ENCODE results near the gene VPS26A.
A peak's percentile ranks its signal among the peaks of the same experiment; 100 is the strongest.

The VPS26A gene

DNA sequence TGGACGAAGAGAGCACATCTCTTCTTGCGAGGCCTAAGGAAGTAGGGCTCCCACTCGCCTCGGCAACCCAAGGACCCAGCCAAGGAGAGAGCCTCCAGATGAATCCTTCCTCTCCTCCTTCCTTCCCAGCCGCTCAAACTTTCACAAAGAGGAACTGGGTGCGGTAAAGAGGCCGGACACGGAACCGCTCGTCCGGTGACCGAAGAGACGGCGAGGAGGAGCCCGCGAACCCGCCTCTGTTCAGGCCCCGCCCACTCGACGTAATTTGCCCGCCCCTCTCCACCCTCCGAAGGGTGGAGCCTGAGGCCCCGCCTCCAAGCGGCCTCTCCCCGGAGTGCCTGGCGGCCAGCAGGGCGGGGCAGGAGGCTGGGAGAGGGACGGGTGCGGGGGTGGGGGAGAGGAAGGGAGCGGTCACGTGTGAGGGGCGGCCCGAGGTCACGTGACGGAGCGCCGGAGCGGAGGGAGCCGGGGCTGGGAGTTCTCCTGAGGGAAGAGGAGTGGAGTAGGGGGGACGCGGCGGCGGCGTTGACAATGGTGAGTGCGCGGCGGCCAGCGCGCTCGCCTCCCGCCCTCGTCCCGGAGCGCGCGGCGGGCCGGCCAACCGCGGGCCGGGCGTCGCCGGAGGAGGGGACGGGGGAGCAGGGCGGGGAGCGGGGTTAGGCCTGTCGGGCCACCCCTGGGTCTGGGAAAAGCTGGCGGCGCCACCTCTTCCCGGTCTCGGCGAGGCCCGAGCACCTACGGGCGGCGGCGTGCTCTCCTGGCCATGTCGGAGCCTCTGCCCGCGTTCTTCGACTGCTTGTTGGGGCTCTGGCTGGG lies at the start of gene VPS26A:
VPS26A (plus strand) TSS at position 432 of the 816 bp plus-strand sequence; CDS start at position 532, 100 bp downstream.
- DNase-seq (ENCODE audit: low spot score) = peak; percentile 100

DNA sequence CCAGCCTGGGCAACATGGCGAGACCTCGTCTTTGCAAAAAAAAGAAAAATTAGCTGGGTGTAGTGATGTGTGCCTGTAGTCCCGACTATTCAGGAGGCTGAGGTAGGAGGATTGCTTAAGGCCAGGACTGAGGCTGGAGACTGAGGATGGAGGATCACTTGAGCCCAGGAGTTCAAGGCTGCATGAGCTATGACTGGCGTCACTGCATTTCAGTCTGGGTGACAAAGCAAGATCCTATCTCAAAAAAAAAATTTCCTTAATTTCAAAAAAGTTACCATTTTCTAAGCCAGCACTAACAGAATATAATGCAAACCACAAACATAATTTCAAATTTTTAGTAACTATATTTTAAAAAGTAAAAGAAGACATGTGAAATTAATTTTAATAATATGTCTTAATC lies 49.4 kb upstream of the VPS26A start:
- DNase-seq (ENCODE audit: low spot score) = no peak

DNA sequence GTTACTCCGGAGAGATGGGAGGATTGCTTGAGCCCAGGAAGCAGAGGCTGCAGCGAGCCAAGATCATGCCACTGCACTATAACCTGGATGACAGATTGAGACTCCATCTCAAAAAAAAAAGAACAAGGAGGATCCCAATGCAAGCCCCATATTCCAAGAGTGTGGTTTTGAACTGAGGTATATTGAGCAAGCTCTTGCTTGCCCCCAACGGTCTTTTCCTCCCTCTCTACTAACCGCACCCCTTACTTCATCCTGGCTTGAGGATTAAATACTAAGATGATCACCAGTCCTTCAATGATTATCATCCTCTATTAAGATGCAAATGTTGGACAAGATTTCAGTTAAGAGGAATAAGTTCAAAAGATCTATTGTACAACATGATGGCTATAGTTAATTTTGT lies 48.5 kb upstream of the VPS26A start:
- DNase-seq (ENCODE audit: low spot score) = no peak

DNA sequence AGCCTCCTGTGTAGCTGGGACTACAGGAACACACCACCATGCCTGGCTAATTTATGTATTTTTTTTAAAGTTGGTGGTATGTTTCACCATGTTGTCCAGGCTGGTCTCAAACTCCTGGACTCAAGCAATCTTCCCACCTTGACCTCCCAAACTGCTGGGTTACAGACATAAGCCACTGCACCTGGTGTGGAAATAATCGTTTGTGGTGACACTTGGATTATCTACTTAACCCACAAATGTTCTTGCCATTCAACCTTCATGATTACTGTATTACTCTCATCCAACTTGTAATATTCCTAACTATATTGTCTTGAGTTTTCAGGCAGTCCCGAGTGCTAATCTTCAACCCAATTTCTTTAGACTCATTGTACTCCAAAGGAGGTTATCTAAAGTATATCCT lies 45.7 kb upstream of the VPS26A start:
- DNase-seq (ENCODE audit: low spot score) = no peak

DNA sequence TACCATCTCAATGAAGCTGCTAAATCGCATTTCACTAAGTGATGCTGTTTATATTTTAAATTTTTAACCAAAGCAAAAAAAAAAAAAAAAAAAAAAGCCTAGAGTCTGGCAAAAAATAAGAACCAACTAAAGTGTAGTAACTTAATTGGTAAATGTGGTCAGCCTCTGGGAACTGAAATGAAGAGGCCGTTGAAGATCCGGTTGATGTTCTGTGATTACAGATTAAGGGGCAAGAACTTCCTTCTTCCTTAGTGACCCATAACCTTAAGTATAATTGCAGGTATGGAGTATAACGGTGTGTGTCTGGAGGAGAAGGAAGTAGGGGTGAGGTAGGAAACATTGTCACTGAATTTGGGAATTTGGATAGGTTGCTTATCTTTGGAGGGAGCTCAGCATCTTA lies 43.8 kb upstream of the VPS26A start:
- no peak for DNase-seq (ENCODE audit: low spot score)

DNA sequence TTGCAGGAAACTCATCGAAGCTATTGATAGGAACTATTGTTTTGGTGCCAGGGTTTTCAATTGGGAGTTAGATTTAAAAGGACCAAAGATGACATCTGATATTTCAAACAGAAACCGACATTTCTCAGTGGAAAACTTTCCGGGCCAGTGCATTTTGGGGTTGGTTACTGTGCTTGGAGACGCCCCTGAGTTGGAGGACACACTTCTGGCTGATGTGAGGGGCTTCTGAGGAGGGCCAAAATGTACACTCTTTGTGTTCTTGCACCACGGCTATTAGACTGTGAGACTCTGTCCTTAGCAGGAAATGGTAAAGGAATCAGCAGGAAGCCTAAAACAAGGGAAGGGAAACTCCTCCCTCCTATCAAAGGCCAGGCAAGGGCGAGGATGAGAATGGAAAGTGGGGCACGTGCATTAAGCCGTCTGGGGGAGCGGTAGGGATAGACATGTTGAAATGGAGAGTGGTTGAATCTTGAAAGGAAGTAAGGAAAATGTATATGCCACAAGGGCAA lies 37.9 kb upstream of the VPS26A start:
- DNase-seq (ENCODE audit: low spot score) = no peak

DNA sequence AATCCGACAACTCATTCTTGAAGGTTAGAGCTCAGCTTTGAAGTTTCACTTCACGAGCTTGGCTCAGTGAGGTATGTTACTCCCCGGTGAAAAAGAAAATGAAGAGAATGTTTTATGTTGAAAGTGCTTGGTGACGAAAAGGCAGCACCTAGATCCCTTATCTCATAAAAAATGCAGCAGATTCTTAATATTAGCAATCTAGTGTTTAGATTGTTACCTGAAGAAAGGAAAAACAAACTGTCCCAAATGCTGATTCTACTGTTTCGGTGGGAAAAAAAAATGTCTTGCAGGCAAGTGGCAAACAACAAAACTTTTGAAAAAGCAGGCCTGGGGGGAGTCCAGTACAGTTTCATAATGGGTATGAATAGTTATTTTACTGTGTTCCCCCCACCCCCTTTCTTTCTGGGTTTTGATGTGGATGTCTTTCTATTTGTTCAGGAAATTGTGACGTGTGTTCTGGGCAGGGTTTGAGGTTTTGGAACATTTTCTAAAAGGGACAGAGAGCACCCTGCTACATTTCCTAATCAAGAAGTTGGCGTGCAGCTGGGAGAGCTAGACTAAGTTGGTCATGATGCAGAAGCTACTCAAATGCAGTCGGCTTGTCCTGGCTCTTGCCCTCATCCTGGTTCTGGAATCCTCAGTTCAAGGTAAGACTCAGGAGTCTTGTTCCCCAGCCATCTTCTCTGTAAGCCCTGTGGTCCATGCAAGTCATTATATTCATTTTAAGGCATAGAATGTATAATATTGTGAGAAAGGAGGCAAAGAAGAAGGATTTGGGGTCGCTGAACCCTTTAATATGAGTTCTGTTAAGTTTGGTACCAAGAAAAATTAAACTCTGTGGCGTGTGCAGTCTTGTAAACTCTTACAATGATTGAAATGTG lies 36.1 kb upstream of the VPS26A start, which contains the start of gene SRGN:
SRGN (plus strand) TSS at position 514 of the 881 bp plus-strand sequence; CDS start at position 569, 55 bp downstream.
- DNase-seq (ENCODE audit: low spot score) = no peak

DNA sequence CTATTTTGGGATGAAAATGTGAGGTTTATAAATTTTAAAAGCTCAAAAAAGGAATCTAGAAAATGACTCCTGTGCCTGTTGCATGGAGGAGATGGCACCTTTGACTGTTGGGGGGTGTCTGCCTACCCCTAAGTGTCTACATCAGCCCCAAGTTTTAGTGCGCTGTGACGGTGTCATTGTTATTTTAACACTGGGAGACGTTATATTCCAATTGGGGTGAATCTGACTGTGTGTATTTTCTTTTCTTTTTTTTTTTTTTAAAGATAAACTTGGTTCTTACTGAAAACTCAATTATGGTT lies 35.6 kb upstream of the VPS26A start:
- no peak for DNase-seq (ENCODE audit: low spot score)

DNA sequence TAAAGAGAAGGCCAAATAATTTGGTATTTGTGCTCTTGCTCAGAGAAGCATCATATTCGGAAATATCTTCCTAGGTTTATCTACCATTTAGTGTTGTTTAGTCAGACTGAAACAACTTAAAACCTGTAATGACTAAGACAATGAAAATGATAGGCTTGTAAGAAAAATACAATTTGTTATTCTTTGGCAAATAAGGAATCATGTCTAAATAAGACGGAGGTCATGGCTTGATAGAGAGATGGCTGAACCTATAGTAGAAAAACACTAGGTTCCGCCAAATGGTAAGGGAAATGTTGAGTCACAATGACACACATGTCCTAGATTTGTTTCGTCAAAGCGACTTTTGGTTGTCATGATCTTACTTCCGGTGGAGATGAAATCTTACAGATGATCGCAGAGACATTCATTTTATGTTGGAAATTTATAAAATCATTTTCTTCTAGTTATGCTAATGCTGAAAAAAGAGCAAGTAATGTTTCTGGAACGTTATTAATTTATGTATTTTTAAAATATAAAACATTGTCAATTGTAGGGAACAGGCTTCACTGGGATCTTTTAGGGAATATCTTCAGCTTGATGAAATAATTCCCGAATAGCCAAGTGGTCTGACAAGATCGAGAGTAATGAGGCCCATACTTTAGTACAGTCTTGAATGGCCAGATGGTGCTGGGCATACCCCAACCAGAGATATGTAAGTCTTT lies 35.0 kb upstream of the VPS26A start:
- DNase-seq (ENCODE audit: low spot score) = no peak

DNA sequence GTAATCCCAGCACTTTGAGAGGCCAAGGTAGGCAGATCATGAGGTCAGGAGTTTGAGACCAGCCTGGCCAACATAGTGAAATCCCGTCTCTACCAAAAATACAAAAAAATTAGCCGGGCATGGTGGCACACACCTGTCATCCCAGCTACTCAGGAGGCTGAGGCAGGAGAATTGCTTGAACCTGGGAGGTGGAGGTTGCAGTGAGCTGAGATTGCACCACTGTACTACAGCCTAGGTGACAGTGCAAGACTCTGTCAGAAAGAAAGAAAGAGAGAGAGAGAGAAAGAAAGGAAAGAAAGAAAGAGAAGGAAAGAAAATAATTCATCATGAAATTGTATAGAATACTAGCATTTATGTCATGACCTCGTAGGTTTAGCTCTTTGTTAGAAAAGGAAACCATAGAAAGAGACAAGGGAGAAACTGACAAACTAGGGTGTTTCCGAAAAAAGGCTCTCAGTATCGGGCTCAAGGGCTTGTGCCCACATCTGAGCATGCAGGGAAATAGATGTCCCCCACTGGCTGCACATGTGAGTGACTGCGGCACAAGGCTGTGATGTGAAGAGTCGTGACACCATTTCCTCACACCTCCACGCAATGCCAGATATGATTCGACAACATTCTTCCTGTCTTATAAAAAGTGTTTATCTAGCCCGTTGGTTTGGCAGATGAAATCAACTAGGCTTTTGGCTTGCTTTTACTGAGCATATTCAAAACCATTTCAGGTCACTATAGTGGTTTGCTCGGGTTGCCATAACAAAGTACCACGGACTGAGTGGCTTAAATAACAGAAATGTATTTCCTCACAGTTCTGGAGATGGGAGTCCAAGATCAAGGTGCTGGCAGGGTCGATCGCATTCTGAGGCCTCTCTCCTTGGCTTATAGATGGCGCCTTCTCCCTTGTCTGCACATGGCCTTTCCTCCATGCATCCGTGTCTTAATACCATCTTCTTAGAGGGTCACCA lies 34.1 kb upstream of the VPS26A start:
- DNase-seq (ENCODE audit: low spot score) = no peak

DNA sequence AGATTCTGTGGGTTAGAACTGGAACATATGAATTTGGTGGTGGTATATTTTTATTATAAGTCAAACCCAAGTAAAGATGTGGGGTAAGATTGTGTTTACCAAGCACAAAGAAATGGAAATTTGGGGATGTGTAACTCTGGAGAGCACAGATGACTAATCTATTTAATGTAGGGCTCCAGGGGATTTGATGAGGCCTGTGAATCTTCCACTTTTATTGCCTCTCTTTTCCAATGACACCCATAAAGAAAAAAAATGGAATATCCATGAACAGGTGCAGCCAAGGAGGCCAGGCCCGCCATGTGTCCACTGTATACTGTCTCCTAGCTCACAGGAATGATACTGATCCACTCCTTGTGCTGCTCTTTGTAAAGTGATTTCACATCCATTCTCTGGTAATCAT lies 33.3 kb upstream of the VPS26A start:
- DNase-seq (ENCODE audit: low spot score) = no peak

DNA sequence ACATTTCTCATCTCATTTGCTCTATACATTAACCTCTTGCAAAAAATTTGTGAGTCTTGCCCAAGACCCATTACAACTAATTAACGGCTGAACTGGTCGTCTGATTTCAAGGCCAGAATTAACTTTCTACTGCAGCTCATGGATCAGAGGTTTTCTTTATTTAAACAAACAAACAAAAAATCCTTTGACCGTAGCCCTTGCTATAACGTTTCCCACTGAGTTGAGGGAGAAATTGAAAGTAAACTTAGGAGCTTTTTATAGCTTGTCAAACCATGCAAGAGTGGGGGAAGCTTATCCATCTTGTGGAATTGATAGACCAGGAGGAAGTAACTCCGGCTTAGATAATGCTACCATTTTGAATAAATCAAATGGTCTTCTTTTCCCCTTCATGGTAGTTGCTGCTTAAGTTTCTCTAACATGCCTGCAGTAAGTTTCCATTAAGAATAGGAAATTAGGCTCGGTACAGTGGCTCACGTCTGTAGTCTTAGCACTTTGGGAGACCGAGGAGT lies 32.8 kb upstream of the VPS26A start:
- DNase-seq (ENCODE audit: low spot score) = no peak

DNA sequence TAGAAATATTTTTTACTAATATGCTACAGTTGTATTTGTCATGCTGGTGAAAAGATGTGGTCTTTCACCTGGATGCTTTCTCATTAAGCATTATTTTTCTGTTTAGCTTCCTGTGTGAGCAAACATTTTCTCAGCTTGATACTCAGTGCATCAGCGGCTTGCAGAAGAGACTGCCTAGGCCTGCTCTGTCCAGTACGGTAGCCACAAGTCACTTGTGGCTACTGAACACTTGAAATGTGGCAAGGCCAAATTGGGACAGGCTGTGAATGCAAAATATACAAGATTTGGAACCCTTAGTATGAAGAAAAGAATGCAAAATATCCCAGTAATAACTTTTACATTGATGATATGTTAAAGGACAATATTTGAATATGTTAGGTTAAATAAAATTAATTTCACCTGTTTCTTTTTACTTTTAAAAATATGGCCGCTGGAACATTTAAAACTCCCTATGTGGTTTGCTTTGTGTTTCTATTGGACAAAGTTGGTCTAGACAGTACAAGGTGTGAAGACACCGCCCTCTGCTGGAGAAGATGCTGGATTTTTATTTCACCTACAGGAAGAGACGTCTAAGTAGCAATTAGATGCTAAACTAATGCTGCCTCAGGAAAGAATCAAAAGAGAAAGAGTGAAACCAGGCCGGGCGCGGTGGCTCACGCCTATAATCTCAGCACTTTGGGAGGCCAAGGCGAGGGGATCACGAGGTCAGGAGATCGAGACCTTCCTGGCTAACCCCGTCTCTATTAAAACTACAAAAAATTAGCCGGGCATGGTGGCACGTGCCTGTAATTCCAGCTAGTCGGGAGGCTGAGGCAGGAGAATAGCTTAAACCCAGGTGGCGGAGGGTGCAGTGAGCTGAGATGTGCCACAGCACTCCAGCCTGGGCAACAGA lies 30.8 kb upstream of the VPS26A start:
- peak; percentile 67 for DNase-seq (ENCODE audit: low spot score)

DNA sequence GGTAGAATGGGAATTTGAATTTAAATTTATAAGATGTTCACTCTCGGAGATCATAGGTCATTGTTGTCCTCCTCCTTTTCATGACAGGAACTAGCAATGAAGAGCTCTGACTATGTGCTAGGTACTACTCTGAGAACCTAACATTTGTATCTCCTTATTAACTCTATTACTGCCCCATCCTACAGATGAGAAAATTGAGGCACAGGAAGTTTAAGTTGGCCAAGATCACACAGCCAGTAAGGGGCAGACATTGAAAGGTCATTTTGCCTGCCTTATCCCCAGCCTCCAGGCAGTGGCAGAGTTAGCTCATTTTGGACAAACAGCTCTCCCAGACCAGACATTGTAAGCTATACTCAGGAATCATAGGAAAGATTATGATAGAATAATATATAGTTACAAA lies 30.0 kb upstream of the VPS26A start:
- DNase-seq (ENCODE audit: low spot score) = no peak

DNA sequence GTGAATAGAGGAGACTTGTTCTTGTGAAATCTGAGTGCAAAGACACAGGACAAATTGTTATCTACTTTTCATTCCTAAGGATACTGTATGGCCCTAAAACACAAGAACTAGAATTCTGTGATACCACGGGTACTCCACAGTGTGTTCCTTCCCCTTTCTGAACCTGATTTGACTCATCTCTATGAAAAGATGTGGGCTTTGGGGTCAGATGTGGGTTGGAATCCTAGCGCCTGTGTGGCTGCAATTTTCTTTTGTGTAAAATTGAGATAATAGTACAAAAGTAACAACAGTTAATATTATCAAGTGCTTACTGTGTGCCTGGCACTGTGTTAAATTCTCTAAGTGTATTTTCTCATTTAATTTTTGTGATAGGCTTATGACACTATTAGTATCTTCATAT lies 27.9 kb upstream of the VPS26A start:
- no peak for DNase-seq (ENCODE audit: low spot score)

DNA sequence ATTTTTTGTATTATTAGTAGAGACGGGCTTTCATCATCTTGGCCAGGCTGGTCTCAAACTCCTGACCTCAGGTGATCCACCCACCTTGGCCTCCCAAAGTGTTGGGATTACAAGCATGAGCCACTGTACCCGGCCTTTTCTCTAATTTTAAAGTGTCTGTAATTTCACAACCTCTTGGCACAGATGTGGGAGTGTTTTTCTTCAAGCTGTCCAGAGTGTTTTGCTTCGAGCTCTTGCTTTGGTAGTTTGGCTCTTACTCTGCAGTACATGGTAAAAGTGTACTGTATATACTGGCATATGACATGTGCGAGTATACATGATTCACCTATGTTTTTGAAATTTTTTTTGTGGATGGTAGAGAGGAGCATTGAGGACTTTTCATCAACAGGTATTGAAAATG lies 26.2 kb upstream of the VPS26A start:
- no peak for DNase-seq (ENCODE audit: low spot score)

DNA sequence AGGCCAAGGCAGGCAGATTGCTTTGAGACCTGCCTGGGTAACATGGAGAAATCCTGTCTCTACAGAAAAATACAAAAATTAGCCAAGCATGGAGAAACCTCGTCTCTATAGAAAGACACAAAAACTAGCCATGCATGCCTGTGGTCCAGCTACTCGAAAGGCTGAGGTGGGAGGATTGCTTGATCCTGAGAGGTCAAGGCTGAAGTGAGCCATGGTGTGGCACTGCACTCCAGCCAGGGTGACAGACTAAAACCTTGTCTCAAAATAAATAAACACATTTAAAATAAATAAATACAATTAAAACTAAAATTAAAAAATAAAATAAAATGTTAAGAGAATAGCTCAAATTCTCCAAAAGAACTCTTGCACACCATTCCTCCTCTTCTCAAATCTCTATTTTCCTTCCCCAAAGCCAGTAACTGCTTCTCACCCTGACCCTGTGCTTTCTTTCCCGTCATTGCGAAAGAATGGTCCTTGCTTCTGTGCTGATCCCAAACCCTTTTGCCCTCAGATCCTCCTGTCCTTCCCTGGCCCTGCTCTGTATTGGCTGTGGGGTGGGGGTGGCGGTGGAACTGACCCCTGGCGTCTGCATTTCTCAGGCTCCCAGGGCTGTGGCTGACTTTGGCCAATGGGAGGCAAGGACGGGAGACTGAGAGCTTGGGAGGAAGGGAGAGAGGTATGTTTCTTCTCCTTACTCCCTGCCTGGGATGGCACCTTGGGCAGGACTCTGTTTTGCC lies 23.7 kb upstream of the VPS26A start:
- DNase-seq (ENCODE audit: low spot score) = no peak

DNA sequence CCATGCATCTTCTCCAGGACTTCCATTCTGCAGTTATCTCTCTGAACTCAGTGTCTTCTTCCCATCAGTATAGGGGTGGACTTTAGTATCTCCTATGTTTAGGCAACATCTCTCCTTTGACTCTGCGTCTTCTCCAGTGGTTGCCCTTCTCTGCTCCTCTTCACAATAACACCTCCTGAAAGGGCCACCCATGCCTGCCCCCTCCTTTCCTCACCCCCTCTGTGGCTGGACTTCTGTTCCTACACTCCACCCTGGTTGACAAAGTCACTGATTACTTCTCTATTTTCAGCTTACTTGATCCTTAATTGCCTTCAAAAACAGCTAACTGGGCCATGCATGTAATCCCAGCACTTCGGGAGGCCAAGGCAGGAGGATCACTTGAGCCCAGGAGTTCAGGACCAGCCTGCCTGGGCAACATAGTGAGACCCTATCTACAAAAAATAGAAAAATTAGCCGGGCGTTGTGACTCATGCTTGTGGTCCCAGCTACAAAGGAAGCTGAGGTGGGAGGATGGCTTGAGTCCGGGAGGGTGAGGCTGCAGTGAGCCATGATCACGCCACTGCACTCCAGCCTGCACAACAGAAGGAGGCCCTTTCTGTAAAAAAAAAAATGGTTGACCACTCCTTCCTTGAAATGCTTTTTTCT lies 22.4 kb upstream of the VPS26A start:
- no peak for DNase-seq (ENCODE audit: low spot score)

DNA sequence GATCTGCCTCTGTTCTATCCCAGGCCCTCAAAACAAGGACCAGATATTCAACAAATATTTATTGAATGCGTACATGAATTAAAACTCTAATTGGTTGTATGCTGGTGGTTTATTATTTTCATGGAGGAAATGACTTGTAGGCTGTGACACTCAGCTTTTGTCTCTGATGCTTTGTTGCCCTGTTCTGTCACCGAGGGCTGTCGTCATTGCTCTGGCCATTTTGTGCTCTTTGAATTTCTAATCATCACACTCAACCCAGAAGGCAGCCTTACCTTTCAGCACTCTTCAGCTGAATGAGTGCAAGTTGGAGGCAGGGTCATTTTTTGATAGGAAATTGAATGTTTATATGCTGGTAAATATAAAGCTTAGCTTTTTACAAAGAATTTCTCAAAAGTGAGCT lies 21.5 kb upstream of the VPS26A start:
- no peak for DNase-seq (ENCODE audit: low spot score)
